CD4-positive, alpha-beta T cell treated with Interleukin-4 for 1 hour (primary cell): ENCODE measurements around the gene TEX48.

Experiments
- DNase-seq, 2 donors: peaks; one replicate each; pipeline ENCODE4 v3.0.0-alpha.2; 2020 to 2022

Gene TEX48

GRCh38 chr9:114666401-114666800 is 15.6 kb downstream of the TEX48 start:
- DNase-seq: no peak

GRCh38 chr9:114664181-114664580 is 17.8 kb downstream of the TEX48 start:
- no peak for DNase-seq

- peak; percentile 59 to 65 for DNase-seq
Measured at GRCh38 chr9:114662081-114662989, 19.7 kb downstream of the TEX48 start.

GRCh38 chr9:114657705-114658104 is 24.3 kb downstream of the TEX48 start, which contains the start of gene TEX53:
Gene TEX53 (minus strand): TSS chr9:114657805. CDS start chr9:114657774, 31 bp downstream.
- no peak for DNase-seq

GRCh38 chr9:114656301-114656700 is 25.7 kb downstream of the TEX48 start:
- no peak for DNase-seq

GRCh38 chr9:114655689-114656088 is 26.3 kb downstream of the TEX48 start:
- DNase-seq: no peak

- peak; percentile 81 to 88 for DNase-seq
Measured at GRCh38 chr9:114653556-114654159, 28.3 kb downstream of the TEX48 start.

GRCh38 chr9:114652776-114653555 is 29.0 kb downstream of the TEX48 start:
- no peak for DNase-seq

- DNase-seq: no peak
Measured at GRCh38 chr9:114643896-114644295, 38.1 kb downstream of the TEX48 start.

GRCh38 chr9:114643001-114643400 is 39.0 kb downstream of the TEX48 start:
- no peak for DNase-seq

GRCh38 chr9:114641967-114642366 is 40.0 kb downstream of the TEX48 start:
- no peak for DNase-seq

- no peak for DNase-seq
Measured at GRCh38 chr9:114638404-114638803, 43.6 kb downstream of the TEX48 start.

- no peak for DNase-seq
Measured at GRCh38 chr9:114634387-114634786, 47.6 kb downstream of the TEX48 start.

- no peak for DNase-seq
Measured at GRCh38 chr9:114633438-114634089, 48.4 kb downstream of the TEX48 start.

GRCh38 chr9:114631166-114631565 is 50.8 kb downstream of the TEX48 start:
- DNase-seq: no peak

- DNase-seq: no peak
Measured at GRCh38 chr9:114629563-114630090, 52.4 kb downstream of the TEX48 start.

- no peak for DNase-seq
Measured at GRCh38 chr9:114627553-114627952, 54.4 kb downstream of the TEX48 start.

GRCh38 chr9:114626415-114627020 is 55.5 kb downstream of the TEX48 start:
- DNase-seq: no peak

GRCh38 chr9:114624677-114625076 is 57.3 kb downstream of the TEX48 start:
- no peak for DNase-seq

GRCh38 chr9:114621975-114622609 is 59.9 kb downstream of the TEX48 start:
- no peak for DNase-seq

GRCh38 chr9:114621561-114621960 is 60.4 kb downstream of the TEX48 start:
- no peak for DNase-seq
